ENCODE measurements around the gene CARD6.

DNA sequence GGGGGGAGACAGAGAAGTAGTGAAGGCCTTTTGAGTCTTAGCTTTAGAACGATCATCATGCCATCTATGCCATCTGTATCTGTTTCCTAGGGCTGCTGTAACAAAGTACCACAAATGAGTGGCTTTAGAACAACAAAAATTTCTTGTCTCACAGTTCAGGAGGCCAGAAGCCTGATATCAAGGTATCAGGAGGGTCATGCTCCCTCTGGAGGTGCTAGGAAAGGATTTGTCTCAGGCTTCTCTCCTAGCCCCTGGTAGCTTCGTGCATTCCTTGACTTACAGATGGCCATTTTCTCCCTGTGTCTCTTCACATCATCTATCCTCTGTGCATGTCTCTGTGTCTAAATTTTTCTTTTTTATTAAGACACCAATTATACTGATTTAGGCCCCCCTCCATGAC lies 5.2 kb downstream of the CARD6 start:
- TF ChIP-seq FOXM1 (IDR thresholded peaks at IDR 0.05; ENCODE audit: borderline replicate concordance): no peak
- TF ChIP-seq FOXA1 (IDR thresholded peaks at IDR 0.05): no peak
